GM12878 (cell line): ENCODE data around the gene GAS6.

Experiments used
- BHLHE40 ChIP-seq, 2 experiments: fragments of 450-650 bp in 1 of 2; IDR thresholded peaks; 2 replicates each; pipeline ENCODE4 v1.6.1; 2011 to 2017; ENCODE audit warnings: low read depth in 2 of 2, borderline replicate concordance in 1 of 2, improper control_type of control experiment in 1 of 2, low read length in 1 of 2, mild to moderate bottlenecking in 1 of 2
- BRCA1 ChIP-seq: IDR thresholded peaks from 2 replicates; pipeline ENCODE4 v1.6.1; 2011; ENCODE audit warnings: low read depth, low read length, improper control_type of control experiment
- CREB1 ChIP-seq: IDR thresholded peaks from 2 replicates; pipeline ENCODE4 v1.6.1; 2012; ENCODE audit warnings: low read depth, mild to moderate bottlenecking, inconsistent platforms
- CTCF ChIP-seq, 3 experiments: IDR thresholded peaks in 2 of 3; conservative IDR thresholded peaks in 1 of 3; 2 replicates each; pipeline ENCODE4 v1.5.1; 2011; ENCODE audit warnings: low read depth in 3 of 3, low read length in 3 of 3, mild to moderate bottlenecking in 3 of 3, control low read depth in 2 of 3, moderate library complexity in 2 of 3, inconsistent platforms in 1 of 3, mixed read lengths in 1 of 3; ENCODE audit not compliant: control insufficient read depth in 2 of 3, insufficient read depth in 1 of 3; ENCODE audit errors: extremely low read depth in 1 of 3
- EP300 ChIP-seq, 2 experiments: fragments of 150-350 bp in 1 of 2; IDR thresholded peaks; 2 replicates each; pipeline ENCODE4 v1.6.1; 2011 to 2012; ENCODE audit warnings: low read depth in 2 of 2, low read length in 2 of 2, borderline replicate concordance in 1 of 2, improper control_type of control experiment in 1 of 2, inconsistent platforms in 1 of 2; ENCODE audit not compliant: control insufficient read depth in 1 of 2
- ESRRA ChIP-seq: IDR thresholded peaks from 2 replicates; pipeline ENCODE4 v1.6.1; 2012; ENCODE audit warnings: mild to moderate bottlenecking, low read length, improper control_type of control experiment
- NBN ChIP-seq: fragments of 450-650 bp; IDR thresholded peaks from 2 replicates; pipeline ENCODE4 v1.6.1; 2016
- NFYB ChIP-seq: IDR thresholded peaks from 2 replicates; pipeline ENCODE4 v1.6.1; 2011; ENCODE audit warnings: low read depth, mild to moderate bottlenecking, low read length, improper control_type of control experiment, moderate library complexity; ENCODE audit not compliant: insufficient read depth
- POLR2A ChIP-seq: IDR thresholded peaks from 2 replicates; pipeline ENCODE4 v1.6.1; 2011; ENCODE audit warnings: low read depth, mild to moderate bottlenecking, low read length
- POLR2AphosphoS5 ChIP-seq: IDR thresholded peaks from 2 replicates; pipeline ENCODE4 v1.6.1; 2011; ENCODE audit warnings: mild to moderate bottlenecking, low read length, inconsistent platforms
- POU2F2 ChIP-seq: IDR thresholded peaks from 3 replicates; pipeline ENCODE4 v1.6.1; 2011; ENCODE audit warnings: low read depth, mild to moderate bottlenecking, low read length, borderline replicate concordance
- REST ChIP-seq: IDR thresholded peaks from 2 replicates; pipeline ENCODE4 v1.6.1; 2012; ENCODE audit warnings: mild to moderate bottlenecking, low read depth, low read length
- TF ChIP-seq, protein P1 (sequence below): IDR thresholded peaks from 2 replicates; pipeline ENCODE4 v1.6.1; 2012; ENCODE audit warnings: low read depth, low read length, improper control_type of control experiment

- TF ChIP-seq EP300 (IDR thresholded peaks at IDR 0.05; ENCODE audit: borderline replicate concordance in 1 of 2, control insufficient read depth in 1 of 2, low read depth in 2 of 2, low read length in 2 of 2) (no peak), CTCF (IDR thresholded peaks at IDR 0.05 in 2 of 3, conservative IDR thresholded peaks at IDR 0.05 in 1 of 3; ENCODE audit: control insufficient read depth in 2 of 3, extremely low read depth in 1 of 3, insufficient read depth in 1 of 3, low read depth in 3 of 3, low read length in 3 of 3) (no peak), POLR2A (no peak), ESRRA (no peak), REST (no peak), BRCA1 (no peak), BHLHE40 (IDR thresholded peaks at IDR 0.05; ENCODE audit: borderline replicate concordance in 1 of 2, low read depth in 2 of 2, low read length in 1 of 2) (no peak), POLR2AphosphoS5 (no peak), CREB1 (no peak), NFYB (no peak), POU2F2 (no peak), NBN (no peak)
- TF ChIP-seq, protein P1, sequence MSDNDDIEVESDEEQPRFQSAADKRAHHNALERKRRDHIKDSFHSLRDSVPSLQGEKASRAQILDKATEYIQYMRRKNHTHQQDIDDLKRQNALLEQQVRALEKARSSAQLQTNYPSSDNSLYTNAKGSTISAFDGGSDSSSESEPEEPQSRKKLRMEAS = no peak
Observed at GRCh38 chr13:113862191-113862930, 1.5 kb downstream of the GAS6 start.
